HEK293T (cell line): ENCODE measurements around the gene ONECUT1.

ENCODE experiments used
- FOXK2 ChIP-seq: fragments of 450-650 bp; IDR thresholded peaks from 2 replicates; pipeline ENCODE4 v1.6.1; 2016; ENCODE audit warnings: mild to moderate bottlenecking
- PKNOX1 ChIP-seq: fragments of 450-650 bp; IDR thresholded peaks from 2 replicates; pipeline ENCODE4 v1.6.1; 2016
- SP1 ChIP-seq: fragments of 450-650 bp; IDR thresholded peaks from 2 replicates; pipeline ENCODE4 v1.6.1; 2017
- TARDBP ChIP-seq: fragments of 450-650 bp; IDR thresholded peaks from 2 replicates; pipeline ENCODE4 v1.6.1; 2016

- no peak for TF ChIP-seq PKNOX1
- no peak for TF ChIP-seq SP1
- TF ChIP-seq FOXK2, result no peak
- no peak for TF ChIP-seq TARDBP
These were observed 5.1 kb downstream of the ONECUT1 start for GRCh38 chr15:52784799-52785671.
